NB4 (cell line): ENCODE data around the gene PHF20.

Experiments used
- CTCF ChIP-seq: IDR thresholded peaks from one replicate; pipeline ENCODE4 v1.5.1; 2012; ENCODE audit warnings: low read depth, low read length
- MYC ChIP-seq: IDR thresholded peaks from 2 replicates; pipeline ENCODE4 v1.6.1; 2011; ENCODE audit warnings: low read depth, low read length
- POLR2A ChIP-seq: IDR thresholded peaks from 2 replicates; pipeline ENCODE4 v1.6.1; 2011; ENCODE audit warnings: mild to moderate bottlenecking; ENCODE audit not compliant: insufficient read length; ENCODE audit errors: extremely low read depth
- TF ChIP-seq, protein P1 (sequence below): IDR thresholded peaks from 2 replicates; pipeline ENCODE4 v1.6.1; 2011; ENCODE audit warnings: low read depth, low read length

GRCh38 chr20:35792740-35793139, 20.9 kb downstream of the PHF20 start:
- no peak for TF ChIP-seq CTCF
- TF ChIP-seq POLR2A: no peak
- TF ChIP-seq, protein P1, sequence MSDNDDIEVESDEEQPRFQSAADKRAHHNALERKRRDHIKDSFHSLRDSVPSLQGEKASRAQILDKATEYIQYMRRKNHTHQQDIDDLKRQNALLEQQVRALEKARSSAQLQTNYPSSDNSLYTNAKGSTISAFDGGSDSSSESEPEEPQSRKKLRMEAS: no peak
- TF ChIP-seq MYC: no peak
